Spleen (tissue), 7 donors: ENCODE results near the gene EFCAB8.

ENCODE experiments used
- CTCF ChIP-seq, 11 experiments: fragments of 200-600 bp in 7 of 11; fragments of 450-650 bp in 4 of 11; sonication (generic) in 4 of 11; IDR thresholded peaks in 8 of 11; conservative IDR thresholded peaks in 3 of 11; 1 replicate in 7 of 11; 2 replicates in 4 of 11; pipeline versions ENCODE4 v1.4.0 to v1.8.0; 2016 to 2021; ENCODE audit warnings: antibody characterized with exemption in 11 of 11, inconsistent platforms in 4 of 11, mild to moderate bottlenecking in 1 of 11
- POLR2A ChIP-seq, 3 donors: fragments of 450-650 bp; IDR thresholded peaks; one replicate each; pipeline ENCODE4 v1.5.1; 2017; ENCODE audit warnings: antibody characterized with exemption in 3 of 3, mild to moderate bottlenecking in 1 of 3
- POLR2AphosphoS5 ChIP-seq, 3 donors: sonication (generic); formaldehyde crosslinking; IDR thresholded peaks; one replicate each; pipeline ENCODE4 v1.5.1; 2017; ENCODE audit warnings: antibody characterized with exemption in 3 of 3
- donor health status: DM: no; HTN: no; CAD: no; lungs with moderate emphysema.
- donor health status: DM: no; HTN: no; CAD: no.
- donor health status: DM: no; HTN: no; CAD: no.

GRCh38 chr20:32911355-32911754 is 52.6 kb downstream of the EFCAB8 start:
- no peak for TF ChIP-seq CTCF (IDR thresholded peaks at IDR 0.05 in 8 of 11, conservative IDR thresholded peaks at IDR 0.05 in 3 of 11)
- no peak for TF ChIP-seq POLR2A (IDR thresholded peaks at IDR 0.05)
- no peak for TF ChIP-seq POLR2AphosphoS5 (IDR thresholded peaks at IDR 0.05)
